ENCODE results near the gene SPON1.

DNA sequence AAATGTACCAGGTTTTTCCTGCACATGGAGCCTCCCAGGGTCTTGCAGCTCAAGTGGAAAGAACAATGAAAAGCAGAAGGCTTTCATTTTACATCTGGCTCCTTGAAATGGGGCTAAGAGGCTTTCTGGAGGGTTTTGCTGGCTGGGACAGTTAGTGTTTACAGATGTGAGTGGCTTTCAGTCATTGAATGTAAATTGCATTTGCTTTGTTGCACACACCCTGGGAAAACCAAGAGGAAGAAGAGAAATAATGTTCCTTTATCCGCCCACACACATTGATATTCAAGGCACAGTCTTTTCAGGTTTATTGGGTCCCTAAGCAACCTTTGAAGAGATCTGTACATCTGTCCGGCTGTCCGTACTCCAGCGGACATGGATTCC is 144.5 kb downstream of the SPON1 start:
- TF ChIP-seq, protein P1, sequence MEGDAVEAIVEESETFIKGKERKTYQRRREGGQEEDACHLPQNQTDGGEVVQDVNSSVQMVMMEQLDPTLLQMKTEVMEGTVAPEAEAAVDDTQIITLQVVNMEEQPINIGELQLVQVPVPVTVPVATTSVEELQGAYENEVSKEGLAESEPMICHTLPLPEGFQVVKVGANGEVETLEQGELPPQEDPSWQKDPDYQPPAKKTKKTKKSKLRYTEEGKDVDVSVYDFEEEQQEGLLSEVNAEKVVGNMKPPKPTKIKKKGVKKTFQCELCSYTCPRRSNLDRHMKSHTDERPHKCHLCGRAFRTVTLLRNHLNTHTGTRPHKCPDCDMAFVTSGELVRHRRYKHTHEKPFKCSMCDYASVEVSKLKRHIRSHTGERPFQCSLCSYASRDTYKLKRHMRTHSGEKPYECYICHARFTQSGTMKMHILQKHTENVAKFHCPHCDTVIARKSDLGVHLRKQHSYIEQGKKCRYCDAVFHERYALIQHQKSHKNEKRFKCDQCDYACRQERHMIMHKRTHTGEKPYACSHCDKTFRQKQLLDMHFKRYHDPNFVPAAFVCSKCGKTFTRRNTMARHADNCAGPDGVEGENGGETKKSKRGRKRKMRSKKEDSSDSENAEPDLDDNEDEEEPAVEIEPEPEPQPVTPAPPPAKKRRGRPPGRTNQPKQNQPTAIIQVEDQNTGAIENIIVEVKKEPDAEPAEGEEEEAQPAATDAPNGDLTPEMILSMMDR (IDR thresholded peaks at IDR 0.05; ENCODE audit: borderline replicate concordance, extremely low read depth, low read length, poor library complexity, severe bottlenecking) = no peak
- TF ChIP-seq EZH2 (IDR thresholded peaks at IDR 0.05; ENCODE audit: borderline replicate concordance, low read depth, low read length, severe bottlenecking) = no peak
